NT2/D1 (cell line): Measurements from ENCODE around the gene CAMK2N1.

ENCODE experiments used
- DNase-seq: peaks from one replicate; pipeline ENCODE4 v3.0.0-alpha.2; 2011; ENCODE audit warnings: low read depth, low spot score
- H3K27me3 ChIP-seq: 2 replicates; pipeline ENCODE4 v1.6.0; 2011; ENCODE audit warnings: mild to moderate bottlenecking; ENCODE audit not compliant: insufficient read length, insufficient read depth
- H3K36me3 ChIP-seq: 2 replicates; pipeline ENCODE4 v1.6.1; 2011; ENCODE audit warnings: mild to moderate bottlenecking, low read length, mixed read lengths; ENCODE audit not compliant: insufficient read depth, insufficient read length
- H3K4me1 ChIP-seq: 2 replicates; pipeline ENCODE4 v1.5.1; 2011; ENCODE audit not compliant: insufficient read depth, insufficient read length
- H3K4me3 ChIP-seq: 2 replicates; pipeline ENCODE4 v1.5.1; 2011; ENCODE audit warnings: low read depth; ENCODE audit not compliant: insufficient read length
- H3K9ac ChIP-seq: 2 replicates; pipeline ENCODE4 v1.6.0; 2011; ENCODE audit warnings: low read depth; ENCODE audit not compliant: insufficient read length
- H3K9me3 ChIP-seq: 2 replicates; pipeline ENCODE4 v1.5.1; 2011; ENCODE audit warnings: mild to moderate bottlenecking, low read length; ENCODE audit not compliant: insufficient read depth
- SUZ12 ChIP-seq: IDR thresholded peaks from 2 replicates; pipeline ENCODE4 v1.6.1; 2011; ENCODE audit not compliant: insufficient read length, insufficient read depth; ENCODE audit errors: extremely low read depth
- YY1 ChIP-seq: IDR thresholded peaks from 2 replicates; pipeline ENCODE4 v1.6.1; 2011; ENCODE audit not compliant: insufficient read length, insufficient read depth
- ZNF274 ChIP-seq: IDR thresholded peaks from 2 replicates; pipeline ENCODE4 v1.6.1; 2011; ENCODE audit warnings: mild to moderate bottlenecking, low read depth, low read length

Gene CAMK2N1

GRCh38 chr1:20486457-20487235 lies 636 bp upstream of the CAMK2N1 start:
- Histone ChIP-seq H3K9ac (peak overlapping the region; percentile 76), H3K36me3 (no peaks in the 10 kb centered on the region), H3K4me3 (peak overlapping the region; percentile 71), H3K4me1 (peaks cover 4% of the 10 kb centered on the region), H3K9me3 (no peaks in the 10 kb centered on the region), H3K27me3 (peaks cover 41% of the 10 kb centered on the region)
- no peak for DNase-seq
- TF ChIP-seq SUZ12 (no peak), ZNF274 (no peak), YY1 (no peak)

- Histone ChIP-seq H3K9ac (peak overlapping the region; percentile 71), H3K36me3 (no peaks in the 10 kb centered on the region), H3K27me3 (peaks cover 39% of the 10 kb centered on the region), H3K4me3 (peak overlapping the region; percentile 71), H3K9me3 (no peaks in the 10 kb centered on the region), H3K4me1 (peaks cover 6% of the 10 kb centered on the region)
- no peak for TF ChIP-seq YY1
- TF ChIP-seq ZNF274 = no peak
- DNase-seq = no peak
Observed at GRCh38 chr1:20484519-20485462, 1.2 kb downstream of the CAMK2N1 start.

GRCh38 chr1:20483833-20484518 lies 2.0 kb downstream of the CAMK2N1 start:
- Histone ChIP-seq H3K27me3 (peaks cover 37% of the 10 kb centered on the region), H3K9ac (peak overlapping the region; percentile 71), H3K4me1 (peaks cover 6% of the 10 kb centered on the region), H3K36me3 (no peaks in the 10 kb centered on the region), H3K4me3 (peak overlapping the region; percentile 71), H3K9me3 (no peaks in the 10 kb centered on the region)
- no peak for DNase-seq
- TF ChIP-seq ZNF274 = no peak

- Histone ChIP-seq H3K27me3 (peaks cover 30% of the 10 kb centered on the region), H3K9ac (peak overlapping the region; percentile 71), H3K36me3 (no peaks in the 10 kb centered on the region), H3K9me3 (no peaks in the 10 kb centered on the region), H3K4me1 (peaks cover 6% of the 10 kb centered on the region), H3K4me3 (peak overlapping the region; percentile 71)
- DNase-seq = no peak
- TF ChIP-seq SUZ12 = no peak
- no peak for TF ChIP-seq YY1
- TF ChIP-seq ZNF274 = no peak
Observed at GRCh38 chr1:20483098-20483832, 2.7 kb downstream of the CAMK2N1 start.

- TF ChIP-seq YY1 (no peak), SUZ12 (no peak), ZNF274 (no peak)
Observed at GRCh38 chr1:20481643-20482498, 4.1 kb downstream of the CAMK2N1 start.

More at GRCh38 chr1:20481643-20482498, 4.1 kb downstream of the CAMK2N1 start:
- Histone ChIP-seq H3K4me1 (peaks cover 6% of the 10 kb centered on the region), H3K36me3 (no peaks in the 10 kb centered on the region), H3K9ac (no peak overlapping the region), H3K4me3 (no peak overlapping the region), H3K27me3 (peaks cover 16% of the 10 kb centered on the region), H3K9me3 (no peaks in the 10 kb centered on the region)
- DNase-seq = no peak
